ENCODE data around the gene PEX1. TPM values are rescaled to one million over a fixed set of nuclear protein-coding genes. Genes with fewer than 3 reads are reported as not detected.

Gene PEX1
- total and polyA plus RNA-seq, 2 of the 13 experiments (the other 11 are each of a cell fraction or from before 2014, with no cell fraction given): 16.6 to 22.4 TPM

- TF ChIP-seq CREB1 (IDR thresholded peaks at IDR 0.05) (peak; percentile 84), CREB1 (CRISPR knock-in tag; IDR thresholded peaks at IDR 0.05) (peak; percentile 95), ZBTB38 (CRISPR knock-in tag; IDR thresholded peaks at IDR 0.05) (peak; percentile 40; the same call in 1 of the 2 replicates), ZFX (CRISPR knock-in tag; IDR thresholded peaks at IDR 0.05; ENCODE audit: low read depth) (peak; percentile 92), ZNF724P (CRISPR knock-in tag; IDR thresholded peaks at IDR 0.05; ENCODE audit: borderline replicate concordance) (peak; percentile 68; the same call in 1 of the 2 replicates), NCOR1 (IDR thresholded peaks at IDR 0.05; ENCODE audit: borderline replicate concordance, low read length) (0 out of 2 replicates have a peak, but pooled peaks have one; percentile 18), HOXA9 (CRISPR knock-in tag; IDR thresholded peaks at IDR 0.05; ENCODE audit: borderline replicate concordance) (0 out of 2 replicates have a peak, but pooled peaks have one; percentile 54)
Measured at GRCh38 chr7:92528188-92528957, at the start of gene PEX1, which contains the start of gene RBM48 (continued).

- Histone ChIP-seq H4K20me1 (ENCODE audit: insufficient read depth, low read length) (peaks cover 9% of the 10 kb centered on the region; the same call in 1 of the 2 replicates), H3K27me3 (ENCODE audit: control insufficient read depth in 1 of 2, insufficient read depth in 2 of 2, low read length in 2 of 2) (no peaks in the 10 kb centered on the region), H3K79me2 (ENCODE audit: insufficient read depth, low read length) (peaks cover 19% of the 10 kb centered on the region), H3K36me3 (replicated peaks in 1 of 2; ENCODE audit: control insufficient read depth in 1 of 2, insufficient read depth in 2 of 2, low read length in 2 of 2) (peaks cover 12 to 70% of the 10 kb centered on the region in 2 experiments), H3K4me1 (ENCODE audit: insufficient read depth, low read length) (no peaks in the 10 kb centered on the region), H3K9ac (ENCODE audit: insufficient read depth, low read depth, low read length) (no peak overlapping the region), H2AFZ (ENCODE audit: low read length) (no peak overlapping the region), H3K4me2 (ENCODE audit: low read depth, low read length) (no peak overlapping the region), H3K4me3 (replicated peaks in 1 of 3; ENCODE audit: insufficient read depth in 1 of 3, low read depth in 2 of 3, low read length in 3 of 3) (no peak overlapping the region), H3K27ac (ENCODE audit: extremely low read length, insufficient read depth, low read length) (no peak overlapping the region), H3K9me3 (ENCODE audit: low read length) (no peaks in the 10 kb centered on the region)
- 99% methylated on average over 3 of the region's 3 CpGs for WGBS (ENCODE audit: low lambda C conversion rate)
- ATAC-seq (no peak), DNase-seq (ENCODE audit: low spot score) (no peak), FAIRE-seq (no peak)
- ChIA-PET CTCF (ENCODE audit: low intra/inter-chr PET ratio, low total read pairs) (no interaction called here), POLR2A (no interaction called here)
- in situ Hi-C loops (cut with HindIII; ENCODE audit: extremely low pct_ligation_motif_present, low pct_unique_long_range_greater_than_20kb): no loop called here
- intact Hi-C loops (cut with micrococcal nuclease; ENCODE audit: unreplicated experiment): no loop called here
- no TSS peak for BruUV-seq (replicated peaks)
- TF ChIP-seq TCF7L2 (IDR thresholded peaks at IDR 0.05; ENCODE audit: low read depth, low read length): no peak
- TF ChIP-seq HCFC1 (IDR thresholded peaks at IDR 0.05; ENCODE audit: low read depth, low read length): no peak
- no peak for TF ChIP-seq PHF21A (CRISPR knock-in tag; IDR thresholded peaks at IDR 0.05)
- no peak for TF ChIP-seq HOMEZ (CRISPR knock-in tag; IDR thresholded peaks at IDR 0.05; ENCODE audit: low read depth)
- no peak for TF ChIP-seq NFE2L1 (CRISPR knock-in tag; IDR thresholded peaks at IDR 0.05; ENCODE audit: borderline replicate concordance)
- no peak for TF ChIP-seq SALL1 (CRISPR knock-in tag; IDR thresholded peaks at IDR 0.05)
- TF ChIP-seq PCBP2 (optimal IDR thresholded peaks at IDR 0.05; ENCODE audit: low read depth, low read length, poor library complexity, severe bottlenecking): no peak
- TF ChIP-seq MAF1 (CRISPR knock-in tag; IDR thresholded peaks at IDR 0.05; ENCODE audit: borderline replicate concordance): no peak
- no peak for TF ChIP-seq E2F1 (CRISPR knock-in tag; IDR thresholded peaks at IDR 0.05)
- TF ChIP-seq RELA (CRISPR knock-in tag; IDR thresholded peaks at IDR 0.05): no peak
- no peak for TF ChIP-seq TEAD3 (CRISPR knock-in tag; optimal IDR thresholded peaks at IDR 0.05; ENCODE audit: borderline replicate concordance)
Measured at GRCh38 chr7:92576296-92576695, 48.0 kb upstream of the PEX1 start.
